H9 (cell line): Measurements from ENCODE around the gene CACNB2. TPM values are rescaled to one million over a fixed set of nuclear protein-coding genes. Genes with fewer than 3 reads are reported as not detected.

ENCODE experiments used
- DNase-seq: peaks from one replicate; pipeline ENCODE4 v3.0.0-alpha.2; 2017
- H2AFZ ChIP-seq: one replicate; pipeline ENCODE4 v1.6.1; 2013; ENCODE audit warnings: mild to moderate bottlenecking, low read length, control low read depth, moderate library complexity
- H2AK5ac ChIP-seq: 2 replicates; pipeline ENCODE4 v1.6.1; 2013; ENCODE audit warnings: low read length, control low read depth, mixed read lengths; ENCODE audit not compliant: insufficient read length
- H2BK120ac ChIP-seq: one replicate; pipeline ENCODE4 v1.6.1; 2013; ENCODE audit warnings: low read depth, mild to moderate bottlenecking, low read length, control low read depth, inconsistent platforms; ENCODE audit not compliant: poor library complexity, severe bottlenecking
- H2BK12ac ChIP-seq: 2 replicates; pipeline ENCODE4 v1.6.1; 2013; ENCODE audit warnings: low read length, control low read depth, mixed read lengths, low read depth; ENCODE audit not compliant: insufficient read length
- H2BK15ac ChIP-seq: 2 replicates; pipeline ENCODE4 v1.6.1; 2013; ENCODE audit warnings: low read depth, low read length, control low read depth
- H2BK20ac ChIP-seq: one replicate; pipeline ENCODE4 v1.6.1; 2013; ENCODE audit warnings: low read depth, mild to moderate bottlenecking, low read length, control low read depth, inconsistent platforms; ENCODE audit not compliant: poor library complexity, severe bottlenecking
- H2BK5ac ChIP-seq: 2 replicates; pipeline ENCODE4 v1.6.1; 2013; ENCODE audit warnings: low read length, control low read depth, mixed read lengths; ENCODE audit not compliant: insufficient read length
- H3K14ac ChIP-seq: 2 replicates; pipeline ENCODE4 v1.6.1; 2013; ENCODE audit warnings: low read length, control low read depth; ENCODE audit not compliant: insufficient read depth
- H3K18ac ChIP-seq: 2 replicates; pipeline ENCODE4 v1.6.1; 2013; ENCODE audit warnings: low read depth, mild to moderate bottlenecking, mixed read lengths, low read length, control low read depth; ENCODE audit not compliant: insufficient read length
- H3K23ac ChIP-seq: 2 replicates; pipeline ENCODE4 v1.6.1; 2013; ENCODE audit warnings: low read length, control low read depth, mixed read lengths, low read depth; ENCODE audit not compliant: insufficient read length
- H3K23me2 ChIP-seq: 2 replicates; pipeline ENCODE4 v1.6.1; 2013; ENCODE audit warnings: low read depth, mild to moderate bottlenecking, mixed read lengths, low read length, control low read depth; ENCODE audit not compliant: insufficient read length, poor library complexity, severe bottlenecking
- H3K27ac ChIP-seq: 2 replicates; pipeline ENCODE4 v1.5.1; 2013; ENCODE audit warnings: low read length, control low read depth, mixed read lengths, low read depth; ENCODE audit not compliant: insufficient read length
- H3K27me3 ChIP-seq: 2 replicates; pipeline ENCODE4 v1.6.1; 2013; ENCODE audit warnings: low read length, control low read depth, inconsistent platforms; ENCODE audit not compliant: insufficient read depth
- H3K4ac ChIP-seq: 2 replicates; pipeline ENCODE4 v1.6.1; 2013; ENCODE audit warnings: low read depth, mild to moderate bottlenecking, control low read depth, inconsistent platforms, low read length, moderate library complexity
- H3K4me1 ChIP-seq: 2 replicates; pipeline ENCODE4 v1.6.1; 2013; ENCODE audit warnings: low read length, control low read depth, inconsistent platforms; ENCODE audit not compliant: insufficient read depth
- H3K4me2 ChIP-seq: 2 replicates; pipeline ENCODE4 v1.6.1; 2013; ENCODE audit warnings: low read length, control low read depth, mixed read lengths; ENCODE audit not compliant: insufficient read length, insufficient read depth
- H3K56ac ChIP-seq: 2 replicates; pipeline ENCODE4 v1.6.1; 2013; ENCODE audit warnings: low read depth, mild to moderate bottlenecking, mixed read lengths, low read length, control low read depth; ENCODE audit not compliant: insufficient read length
- H3K79me1 ChIP-seq: 2 replicates; pipeline ENCODE4 v1.6.1; 2013; ENCODE audit warnings: low read depth, mild to moderate bottlenecking, moderate library complexity, low read length, control low read depth, inconsistent platforms; ENCODE audit not compliant: insufficient read depth, poor library complexity, severe bottlenecking
- H3K79me2 ChIP-seq: 2 replicates; pipeline ENCODE4 v1.6.1; 2013; ENCODE audit warnings: low read length, control low read depth, inconsistent platforms; ENCODE audit not compliant: insufficient read depth
- H3K9ac ChIP-seq: 2 replicates; pipeline ENCODE4 v1.6.1; 2013; ENCODE audit warnings: low read length, control low read depth, mixed read lengths; ENCODE audit not compliant: insufficient read length; ENCODE audit errors: extremely low read depth
- H3K9me3 ChIP-seq: one replicate; pipeline ENCODE4 v1.6.1; 2013; ENCODE audit warnings: low read depth, low read length, inconsistent platforms; ENCODE audit not compliant: control insufficient read depth
- H3T11ph ChIP-seq: one replicate; pipeline ENCODE4 v1.6.1; 2013; ENCODE audit warnings: mild to moderate bottlenecking, low read length, control low read depth, inconsistent platforms
- H4K20me1 ChIP-seq: one replicate; pipeline ENCODE4 v1.6.1; 2013; ENCODE audit not compliant: control insufficient read depth, insufficient read length, insufficient read depth
- H4K5ac ChIP-seq: 2 replicates; pipeline ENCODE4 v1.6.1; 2013; ENCODE audit warnings: low read depth, mild to moderate bottlenecking, mixed read lengths, low read length, control low read depth; ENCODE audit not compliant: insufficient read length
- H4K8ac ChIP-seq: replicated peaks from 2 replicates; pipeline ENCODE4 v1.6.1; 2013; ENCODE audit warnings: low read length, control low read depth, mixed read lengths, low read depth; ENCODE audit not compliant: insufficient read length
- H4K91ac ChIP-seq: 2 replicates; pipeline ENCODE4 v1.6.1; 2013; ENCODE audit warnings: low read depth, mild to moderate bottlenecking, moderate library complexity, mixed read lengths, low read length, control low read depth; ENCODE audit not compliant: insufficient read length
- H3K27ac Mint-ChIP-seq, 3 experiments: 2 replicates in 2 of 3; 3 replicates in 1 of 3; pipeline ENCODE4 v1.8.0; 2020 to 2021; ENCODE audit warnings: mixed read lengths in 3 of 3, mild to moderate bottlenecking in 1 of 3, moderate library complexity in 1 of 3
- H3K27me3 Mint-ChIP-seq: 2 replicates; pipeline ENCODE4 v1.8.0; 2021; ENCODE audit warnings: low read depth, mild to moderate bottlenecking, moderate library complexity, mixed read lengths
- H3K36me3 Mint-ChIP-seq, 3 experiments: 2 replicates in 2 of 3; 3 replicates in 1 of 3; pipeline ENCODE4 v1.8.0; 2020 to 2021; ENCODE audit warnings: low read depth in 3 of 3, mixed read lengths in 3 of 3; ENCODE audit not compliant: insufficient read depth in 1 of 3
- H3K4me1 Mint-ChIP-seq, 2 experiments: 2 replicates each; pipeline ENCODE4 v1.8.0; 2020; ENCODE audit warnings: mixed read lengths in 2 of 2
- H3K4me3 Mint-ChIP-seq, 2 experiments: 2 replicates in 1 of 2; 3 replicates in 1 of 2; pipeline ENCODE4 v1.8.0; 2020 to 2021; ENCODE audit warnings: mild to moderate bottlenecking in 2 of 2, mixed read lengths in 2 of 2, moderate library complexity in 1 of 2
- H3K9me3 Mint-ChIP-seq, 2 experiments: 2 replicates in 1 of 2; 3 replicates in 1 of 2; pipeline ENCODE4 v1.8.0; 2020; ENCODE audit warnings: mild to moderate bottlenecking in 2 of 2, mixed read lengths in 2 of 2, moderate library complexity in 1 of 2
- WGBS: extraction: QIAGEN DNeasy Blood & Tissue Kit; methylation state at CpG from one replicate; pipeline ENCODE4 v1.1.7; 2013; ENCODE audit warnings: missing lambda C conversion rate, low lambda C conversion rate, mixed read lengths; ENCODE audit not compliant: insufficient read length; ENCODE audit errors: extremely low coverage; 5-methylcytosine and 5-hydroxymethylcytosine counted together
- total RNA-seq: library from RNA; stranded (reverse); gene quantifications from 2 replicates; pipeline ENCODE4 v1.2.1, GENCODE V29; 2021
- TF ChIP-seq, protein P1 (sequence below): fragments of 200-600 bp; sonication (generic); conservative IDR thresholded peaks from 3 replicates; pipeline ENCODE4 v1.8.0; 2021; ENCODE audit warnings: antibody characterized with exemption, mild to moderate bottlenecking

The CACNB2 gene
- total RNA-seq, 1 experiment from 2014 or later = 2.6 TPM

DNA sequence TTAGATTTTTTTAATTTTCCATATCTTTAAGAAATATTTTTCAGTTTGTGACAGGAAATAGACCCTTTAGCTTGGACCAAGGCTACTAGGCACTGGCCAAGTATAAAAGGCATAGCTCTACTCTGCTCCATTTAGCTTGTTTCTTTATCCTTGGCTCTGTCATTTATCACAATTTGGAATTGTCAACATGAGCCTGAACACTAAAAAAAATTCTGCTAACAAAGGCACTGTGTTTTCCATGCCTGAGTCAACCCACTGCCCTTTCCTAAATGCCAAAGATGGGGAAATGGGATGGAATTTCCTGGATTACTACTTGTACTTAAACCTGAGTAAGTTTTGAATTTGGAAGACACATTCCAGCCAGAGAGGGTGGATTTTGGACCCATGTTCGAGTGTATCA is 382.8 kb downstream of the CACNB2 start:
- no peak overlapping the region for H4K91ac ChIP-seq
- no peaks in the 10 kb centered on the region for H3K9me3 ChIP-seq
- H3K9me3 Mint-ChIP-seq = no peaks in the 10 kb centered on the region
- no peak overlapping the region for H3K18ac ChIP-seq
- H3K4me1 Mint-ChIP-seq = peaks cover 7 to 10% of the 10 kb centered on the region in 2 experiments
- no peak overlapping the region for H2BK20ac ChIP-seq
- H3K56ac ChIP-seq = no peak overlapping the region
- H3K27me3 Mint-ChIP-seq = no peaks in the 10 kb centered on the region; the same call in 1 of the 2 replicates
- WGBS = no CpG with 5 or more reads among the region's 1 CpG
- H3K79me2 ChIP-seq = no peaks in the 10 kb centered on the region
- DNase-seq = no peak
- H2BK15ac ChIP-seq = no peak overlapping the region
- no peaks in the 10 kb centered on the region for H3K79me1 ChIP-seq
- no peaks in the 10 kb centered on the region for H4K20me1 ChIP-seq
- no peaks in the 10 kb centered on the region for H3K23me2 ChIP-seq
- H3K14ac ChIP-seq = no peak overlapping the region
- H3T11ph ChIP-seq = no peak overlapping the region
- H4K8ac ChIP-seq = no peak overlapping the region
- no peak overlapping the region for H2BK5ac ChIP-seq
- H3K4me2 ChIP-seq = no peak overlapping the region
- H3K4me1 ChIP-seq = no peaks in the 10 kb centered on the region; the same call in 1 of the 2 replicates
- H2BK120ac ChIP-seq = no peak overlapping the region
- TF ChIP-seq, protein P1, sequence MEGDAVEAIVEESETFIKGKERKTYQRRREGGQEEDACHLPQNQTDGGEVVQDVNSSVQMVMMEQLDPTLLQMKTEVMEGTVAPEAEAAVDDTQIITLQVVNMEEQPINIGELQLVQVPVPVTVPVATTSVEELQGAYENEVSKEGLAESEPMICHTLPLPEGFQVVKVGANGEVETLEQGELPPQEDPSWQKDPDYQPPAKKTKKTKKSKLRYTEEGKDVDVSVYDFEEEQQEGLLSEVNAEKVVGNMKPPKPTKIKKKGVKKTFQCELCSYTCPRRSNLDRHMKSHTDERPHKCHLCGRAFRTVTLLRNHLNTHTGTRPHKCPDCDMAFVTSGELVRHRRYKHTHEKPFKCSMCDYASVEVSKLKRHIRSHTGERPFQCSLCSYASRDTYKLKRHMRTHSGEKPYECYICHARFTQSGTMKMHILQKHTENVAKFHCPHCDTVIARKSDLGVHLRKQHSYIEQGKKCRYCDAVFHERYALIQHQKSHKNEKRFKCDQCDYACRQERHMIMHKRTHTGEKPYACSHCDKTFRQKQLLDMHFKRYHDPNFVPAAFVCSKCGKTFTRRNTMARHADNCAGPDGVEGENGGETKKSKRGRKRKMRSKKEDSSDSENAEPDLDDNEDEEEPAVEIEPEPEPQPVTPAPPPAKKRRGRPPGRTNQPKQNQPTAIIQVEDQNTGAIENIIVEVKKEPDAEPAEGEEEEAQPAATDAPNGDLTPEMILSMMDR = no peak
- H3K27me3 ChIP-seq = no peaks in the 10 kb centered on the region
- no peaks in the 10 kb centered on the region; a peak in 1 of 7 replicates for H3K36me3 Mint-ChIP-seq
- H2AFZ ChIP-seq = no peak overlapping the region
- no peak overlapping the region for H3K23ac ChIP-seq
- no peak overlapping the region for H3K27ac Mint-ChIP-seq
- H4K5ac ChIP-seq = no peak overlapping the region
- H3K4ac ChIP-seq = no peak overlapping the region
- H3K27ac ChIP-seq = no peak overlapping the region
- H2BK12ac ChIP-seq = no peak overlapping the region
- no peak overlapping the region for H3K9ac ChIP-seq
- no peak overlapping the region for H3K4me3 Mint-ChIP-seq
- no peak overlapping the region for H2AK5ac ChIP-seq
